Progenitor cell of endocrine pancreas (in vitro differentiated cells): ENCODE measurements around the gene AOAH. TPM values are rescaled to one million over a fixed set of nuclear protein-coding genes. Genes with fewer than 3 reads are reported as not detected.
"Not testable (repeated sequence)": the region's sequence is repeated elsewhere in the genome, so short reads cannot be mapped to it uniquely, and the experiment has no call there.

Experiments used
- DNase-seq: peaks from one replicate; pipeline ENCODE4 v3.0.0; 2021; ENCODE audit warnings: low spot score; ENCODE audit not compliant: unreplicated experiment
- H3K27ac Mint-ChIP-seq: 2 replicates; pipeline ENCODE4 v1.8.0; 2021; ENCODE audit warnings: mild to moderate bottlenecking, moderate library complexity, mixed read lengths
- H3K27me3 Mint-ChIP-seq: 2 replicates; pipeline ENCODE4 v1.8.0; 2021; ENCODE audit warnings: mixed read lengths
- H3K36me3 Mint-ChIP-seq: 2 replicates; pipeline ENCODE4 v1.8.0; 2022; ENCODE audit warnings: mixed read lengths; ENCODE audit not compliant: insufficient read depth
- H3K4me1 Mint-ChIP-seq: 2 replicates; pipeline ENCODE4 v1.8.0; 2021; ENCODE audit warnings: low read depth, mixed read lengths
- H3K4me3 Mint-ChIP-seq: 2 replicates; pipeline ENCODE4 v1.8.0; 2021; ENCODE audit warnings: low read depth, mild to moderate bottlenecking, moderate library complexity, mixed read lengths
- H3K9me3 Mint-ChIP-seq: 2 replicates; pipeline ENCODE4 v1.8.0; 2021; ENCODE audit warnings: low read depth, mixed read lengths
- total RNA-seq: library from RNA; stranded (reverse); gene quantifications from 2 replicates; pipeline ENCODE4 v1.2.1, GENCODE V29; 2021
- TF ChIP-seq, protein P1 (sequence below): fragments of 200-600 bp; sonication (generic); IDR thresholded peaks from one replicate; pipeline ENCODE4 v1.5.0; 2021; ENCODE audit warnings: antibody characterized with exemption, mild to moderate bottlenecking; ENCODE audit not compliant: unreplicated experiment

Gene AOAH
- total RNA-seq, 1 donor from 2014 or later: 3.3 TPM

DNA sequence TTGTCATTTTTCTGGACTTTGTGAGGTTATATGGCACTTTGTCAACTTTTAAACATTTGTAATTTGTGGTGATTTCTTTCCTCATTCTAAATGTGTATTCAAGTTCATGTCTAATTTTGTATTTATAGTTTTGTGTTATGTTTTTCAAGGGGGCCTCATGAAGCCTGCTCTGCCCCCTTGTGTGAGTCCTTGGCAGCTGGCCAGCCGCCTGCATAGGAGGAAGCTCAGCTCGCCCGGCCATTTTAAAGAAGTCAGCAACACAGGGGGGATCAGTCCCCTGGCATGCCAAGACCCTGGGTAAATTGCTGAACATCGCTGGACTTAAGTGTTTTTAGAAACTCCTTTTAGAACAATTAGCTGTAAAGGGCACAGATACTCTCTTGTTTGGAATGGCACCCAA, 211.7 kb downstream of the AOAH start:
- DNase-seq: no peak
- no peaks in the 10 kb centered on the region for H3K9me3 Mint-ChIP-seq
- H3K4me3 Mint-ChIP-seq: no peak overlapping the region
- no peaks in the 10 kb centered on the region for H3K36me3 Mint-ChIP-seq
- no peak overlapping the region for H3K27ac Mint-ChIP-seq
- no peaks in the 10 kb centered on the region for H3K27me3 Mint-ChIP-seq
- no peaks in the 10 kb centered on the region for H3K4me1 Mint-ChIP-seq
- TF ChIP-seq, protein P1, sequence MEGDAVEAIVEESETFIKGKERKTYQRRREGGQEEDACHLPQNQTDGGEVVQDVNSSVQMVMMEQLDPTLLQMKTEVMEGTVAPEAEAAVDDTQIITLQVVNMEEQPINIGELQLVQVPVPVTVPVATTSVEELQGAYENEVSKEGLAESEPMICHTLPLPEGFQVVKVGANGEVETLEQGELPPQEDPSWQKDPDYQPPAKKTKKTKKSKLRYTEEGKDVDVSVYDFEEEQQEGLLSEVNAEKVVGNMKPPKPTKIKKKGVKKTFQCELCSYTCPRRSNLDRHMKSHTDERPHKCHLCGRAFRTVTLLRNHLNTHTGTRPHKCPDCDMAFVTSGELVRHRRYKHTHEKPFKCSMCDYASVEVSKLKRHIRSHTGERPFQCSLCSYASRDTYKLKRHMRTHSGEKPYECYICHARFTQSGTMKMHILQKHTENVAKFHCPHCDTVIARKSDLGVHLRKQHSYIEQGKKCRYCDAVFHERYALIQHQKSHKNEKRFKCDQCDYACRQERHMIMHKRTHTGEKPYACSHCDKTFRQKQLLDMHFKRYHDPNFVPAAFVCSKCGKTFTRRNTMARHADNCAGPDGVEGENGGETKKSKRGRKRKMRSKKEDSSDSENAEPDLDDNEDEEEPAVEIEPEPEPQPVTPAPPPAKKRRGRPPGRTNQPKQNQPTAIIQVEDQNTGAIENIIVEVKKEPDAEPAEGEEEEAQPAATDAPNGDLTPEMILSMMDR: peak; percentile 11

DNA sequence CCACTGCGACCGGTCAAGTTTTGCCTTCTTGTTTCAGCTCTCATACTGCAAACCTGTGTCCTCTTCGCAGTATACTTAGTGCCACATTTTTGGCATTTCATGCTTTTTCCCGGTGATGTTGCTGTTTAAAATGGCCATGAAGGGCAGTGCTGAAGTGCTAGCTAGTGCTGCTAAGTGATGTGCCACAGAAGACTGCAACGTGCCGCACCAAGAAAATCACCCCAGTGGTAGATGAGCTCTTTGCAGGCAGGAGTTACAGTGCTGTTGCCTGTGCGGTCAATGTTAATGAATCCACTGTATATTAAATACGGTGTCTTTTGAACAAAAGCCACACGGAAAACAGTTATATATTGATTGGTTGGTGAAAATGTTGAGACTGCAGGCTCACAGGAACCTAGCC, 214.3 kb downstream of the AOAH start:
- H3K4me1 Mint-ChIP-seq: no peaks in the 10 kb centered on the region
- H3K27ac Mint-ChIP-seq: no peak overlapping the region
- H3K36me3 Mint-ChIP-seq: no peaks in the 10 kb centered on the region
- TF ChIP-seq, protein P1: no peak
- no peaks in the 10 kb centered on the region for H3K27me3 Mint-ChIP-seq
- H3K9me3 Mint-ChIP-seq: no peaks in the 10 kb centered on the region
- no peak overlapping the region for H3K4me3 Mint-ChIP-seq
- DNase-seq: no peak

DNA sequence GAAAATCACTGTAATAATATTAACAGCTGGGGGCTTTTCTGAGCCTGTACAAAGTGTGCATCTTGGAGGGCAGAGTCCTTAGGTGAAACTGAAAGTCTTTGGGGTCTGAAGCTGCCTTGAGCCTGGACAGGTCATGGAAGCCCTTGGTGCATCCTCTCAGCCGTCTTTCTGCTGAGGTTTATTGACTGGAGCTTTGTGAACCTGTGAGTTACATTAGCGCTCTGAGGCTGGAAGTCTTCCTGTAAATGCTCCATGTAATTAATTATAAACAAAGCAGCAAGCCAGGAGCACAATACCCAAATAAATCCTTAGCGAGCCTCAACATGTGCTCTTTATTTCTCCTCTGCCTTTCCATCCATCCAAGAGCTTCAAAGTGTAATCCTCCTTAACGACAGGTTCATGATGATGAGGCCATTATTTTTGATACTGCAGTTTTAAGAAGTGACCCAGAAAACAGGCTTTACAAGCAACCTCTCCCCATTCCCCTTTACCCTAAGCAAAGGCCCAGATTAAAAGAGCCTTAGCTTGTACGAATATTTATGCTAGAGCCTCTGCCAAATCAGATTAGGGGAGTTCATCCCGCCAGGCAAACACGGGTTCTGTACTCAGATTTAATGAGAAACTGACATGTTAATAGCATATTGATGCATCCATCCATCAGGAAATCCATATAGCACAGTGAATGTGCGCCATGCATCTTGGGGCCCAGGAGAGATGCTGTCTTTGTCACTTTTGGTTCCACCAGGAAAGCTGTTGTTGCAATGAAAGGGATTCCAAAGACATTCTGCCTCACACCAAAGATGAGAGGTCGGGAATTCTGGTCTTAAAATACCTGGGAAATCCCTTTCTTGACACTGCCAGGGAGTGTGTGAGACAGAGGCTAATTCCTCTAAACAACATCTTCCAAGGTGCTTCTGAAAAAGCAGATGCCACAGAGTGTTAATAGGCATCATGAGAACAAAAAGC, 216.5 kb downstream of the AOAH start:
- no peaks in the 10 kb centered on the region for H3K4me1 Mint-ChIP-seq
- H3K9me3 Mint-ChIP-seq: peaks cover 8% of the 10 kb centered on the region
- H3K36me3 Mint-ChIP-seq: peaks cover 1% of the 10 kb centered on the region
- H3K27ac Mint-ChIP-seq: peak overlapping the region; percentile 15
- TF ChIP-seq, protein P1: no peak
- no peak overlapping the region for H3K4me3 Mint-ChIP-seq
- DNase-seq: no peak
- H3K27me3 Mint-ChIP-seq: no peaks in the 10 kb centered on the region

DNA sequence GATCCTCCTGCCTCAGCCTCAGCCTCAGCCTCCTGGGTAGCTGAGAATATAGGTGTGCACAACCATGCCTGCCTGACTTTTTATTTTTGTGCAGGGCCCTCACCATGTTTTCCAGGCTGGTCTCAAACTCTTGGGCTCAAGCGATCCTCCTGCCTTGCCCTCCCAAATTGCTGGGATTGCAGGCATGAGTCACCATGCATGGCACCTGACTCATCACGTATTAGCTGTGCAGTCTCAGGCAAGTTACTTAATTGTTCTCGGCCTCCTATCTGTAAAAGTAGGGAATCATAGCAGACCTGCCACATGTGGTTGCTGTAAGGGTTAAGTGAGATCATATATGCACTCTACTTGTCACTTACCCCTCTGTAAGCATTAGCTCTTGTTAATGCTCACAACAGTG, 217.5 kb downstream of the AOAH start:
- H3K27ac Mint-ChIP-seq: no peak overlapping the region
- no peak overlapping the region for H3K4me3 Mint-ChIP-seq
- no peaks in the 10 kb centered on the region for H3K27me3 Mint-ChIP-seq
- no peaks in the 10 kb centered on the region for H3K4me1 Mint-ChIP-seq
- peaks cover 8% of the 10 kb centered on the region for H3K9me3 Mint-ChIP-seq
- peaks cover 1% of the 10 kb centered on the region for H3K36me3 Mint-ChIP-seq
- TF ChIP-seq, protein P1: no peak
- DNase-seq: no peak

DNA sequence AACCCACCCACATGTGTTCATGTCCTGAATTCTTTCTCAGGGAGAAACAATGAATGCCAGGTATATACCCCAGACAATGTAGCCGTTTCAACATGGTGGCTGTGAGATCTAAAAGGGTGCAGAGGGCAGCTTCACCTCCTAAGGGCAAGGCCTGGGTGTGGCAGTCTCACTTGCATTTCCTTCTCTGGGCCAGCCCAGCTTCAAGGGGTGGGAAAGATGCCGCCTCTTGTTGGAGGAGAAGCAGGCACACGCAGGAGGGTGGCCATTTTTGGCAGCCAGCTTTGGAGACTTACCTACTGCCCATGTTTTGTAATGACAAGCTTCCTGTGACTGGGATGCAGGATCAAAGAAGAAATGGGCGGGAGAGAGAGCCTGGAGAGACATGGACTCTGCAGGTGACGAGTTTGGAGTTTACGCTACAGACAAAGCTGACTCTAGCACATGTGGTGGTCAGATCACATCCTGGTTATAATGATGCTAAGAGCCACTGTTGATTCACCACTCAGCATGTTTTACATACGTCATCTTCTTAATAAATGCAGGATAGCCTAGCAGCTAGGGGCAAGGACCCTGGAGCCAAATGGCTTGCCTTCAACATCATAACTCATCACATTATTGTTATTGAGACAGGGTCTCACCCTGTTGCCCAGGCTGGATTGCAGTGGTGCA, 218.0 kb downstream of the AOAH start:
- TF ChIP-seq, protein P1: no peak
- H3K27me3 Mint-ChIP-seq: no peaks in the 10 kb centered on the region

DNA sequence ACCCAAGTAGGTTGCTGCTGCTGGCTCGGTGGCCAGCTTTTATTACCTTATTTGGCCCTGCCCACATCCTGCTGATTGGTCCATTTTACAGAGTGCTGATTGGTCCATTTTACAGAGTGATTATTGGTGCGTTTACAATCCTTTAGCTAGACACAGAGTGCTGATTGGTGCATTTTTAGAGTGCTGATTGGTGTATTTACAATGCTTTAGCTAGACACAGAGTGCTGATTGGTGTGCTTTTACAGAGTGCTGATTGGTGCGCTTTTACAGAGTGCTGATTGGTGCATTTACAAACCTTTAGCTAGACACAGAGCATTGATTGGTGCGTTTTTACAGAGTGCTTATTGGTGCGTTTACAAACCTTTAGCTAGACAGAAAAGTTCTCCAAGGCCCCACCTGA, 219.7 kb downstream of the AOAH start:
- H3K4me1 Mint-ChIP-seq, H3K9me3 Mint-ChIP-seq, H3K36me3 Mint-ChIP-seq, H3K27ac Mint-ChIP-seq, H3K4me3 Mint-ChIP-seq, H3K27me3 Mint-ChIP-seq, DNase-seq: not testable (repeated sequence)

More for the DNA sequence above, 218.0 kb downstream of the AOAH start:
- H3K36me3 Mint-ChIP-seq: peaks cover 1% of the 10 kb centered on the region
- no peak overlapping the region for H3K4me3 Mint-ChIP-seq
- peaks cover 8% of the 10 kb centered on the region for H3K9me3 Mint-ChIP-seq
- no peak for DNase-seq
- H3K27ac Mint-ChIP-seq: no peak overlapping the region
- H3K4me1 Mint-ChIP-seq: no peaks in the 10 kb centered on the region

DNA sequence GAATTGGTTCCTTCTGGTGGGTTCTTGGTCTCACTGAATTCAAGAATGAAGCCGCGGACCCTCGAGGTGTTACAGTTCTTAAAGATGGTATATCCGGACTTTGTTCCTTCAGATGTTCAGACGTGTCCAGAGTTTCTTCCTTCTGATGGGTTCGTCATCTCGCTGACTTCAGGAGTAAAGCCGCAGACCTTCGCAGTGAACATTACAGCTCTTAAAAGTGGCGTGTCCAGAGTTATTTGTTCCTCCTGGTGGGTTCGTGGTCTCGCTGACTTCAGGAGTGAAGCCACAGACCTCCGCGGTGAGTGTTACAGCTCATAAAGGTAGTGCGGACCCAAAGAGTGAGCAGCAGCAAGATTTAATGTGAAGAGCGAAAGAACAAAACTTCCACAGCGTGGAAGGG, 220.1 kb downstream of the AOAH start:
- not testable (repeated sequence) for H3K9me3 Mint-ChIP-seq, DNase-seq, H3K27me3 Mint-ChIP-seq

More for the DNA sequence above, 220.1 kb downstream of the AOAH start:
- not testable (repeated sequence) for H3K27ac Mint-ChIP-seq, H3K36me3 Mint-ChIP-seq, H3K4me3 Mint-ChIP-seq, H3K4me1 Mint-ChIP-seq
